ENCODE results near the gene HOXD4.

The HOXD4 gene

DNA sequence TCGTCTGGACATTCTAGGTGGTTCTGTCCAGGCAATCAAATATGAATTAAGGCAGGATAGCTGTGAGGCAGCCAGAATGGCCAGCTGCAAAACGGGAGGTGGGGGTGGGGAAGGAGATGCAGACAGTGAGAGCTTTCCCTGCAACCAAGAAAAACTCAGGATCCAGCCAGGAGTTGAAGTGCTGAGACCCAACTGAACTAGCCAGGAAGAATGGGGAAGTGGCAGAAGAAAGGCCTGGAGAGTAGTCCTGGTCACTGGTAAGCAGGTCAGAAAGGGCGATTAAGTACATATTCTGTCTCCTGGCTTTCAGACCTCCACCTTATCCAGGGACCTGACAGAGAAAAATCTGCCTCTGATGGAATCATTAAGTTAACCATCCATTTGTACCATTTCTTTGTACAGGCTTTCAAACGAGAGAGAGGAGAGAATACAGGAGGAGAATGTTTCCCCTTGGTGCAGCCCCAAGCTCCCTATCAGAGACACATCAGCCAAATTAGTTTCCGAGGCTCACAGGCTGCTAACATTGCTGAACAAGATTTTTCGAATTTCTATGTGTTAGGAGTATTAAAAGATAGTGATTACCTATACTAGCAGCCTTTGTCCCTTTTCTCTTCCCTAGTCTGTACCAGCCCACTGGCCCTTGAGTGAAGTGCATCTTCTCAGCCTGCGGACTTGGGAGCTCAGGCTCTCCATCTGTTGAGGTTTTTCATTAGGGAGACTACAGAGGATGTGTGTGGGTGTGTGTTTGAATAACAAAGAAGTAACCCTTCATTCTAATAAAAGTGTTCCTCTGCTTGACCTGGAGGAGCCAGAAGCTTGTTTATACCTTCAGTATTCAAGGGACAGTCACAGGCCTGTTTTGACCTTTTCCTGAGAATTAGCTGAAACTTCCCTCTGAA is 24.6 kb downstream of the HOXD4 start:
- no peak for ATAC-seq
- no peak for TF ChIP-seq PPARA (CRISPR knock-in tag; IDR thresholded peaks at IDR 0.05; ENCODE audit: borderline replicate concordance)
- no peak for TF ChIP-seq ZNF70 (CRISPR knock-in tag; IDR thresholded peaks at IDR 0.05)
- TF ChIP-seq CSDC2 (CRISPR knock-in tag; IDR thresholded peaks at IDR 0.05) = no peak
- TF ChIP-seq ISL1 (CRISPR knock-in tag; IDR thresholded peaks at IDR 0.05) = no peak
- TF ChIP-seq ARNTL (CRISPR knock-in tag; IDR thresholded peaks at IDR 0.05; ENCODE audit: borderline replicate concordance, low read depth) = no peak

DNA sequence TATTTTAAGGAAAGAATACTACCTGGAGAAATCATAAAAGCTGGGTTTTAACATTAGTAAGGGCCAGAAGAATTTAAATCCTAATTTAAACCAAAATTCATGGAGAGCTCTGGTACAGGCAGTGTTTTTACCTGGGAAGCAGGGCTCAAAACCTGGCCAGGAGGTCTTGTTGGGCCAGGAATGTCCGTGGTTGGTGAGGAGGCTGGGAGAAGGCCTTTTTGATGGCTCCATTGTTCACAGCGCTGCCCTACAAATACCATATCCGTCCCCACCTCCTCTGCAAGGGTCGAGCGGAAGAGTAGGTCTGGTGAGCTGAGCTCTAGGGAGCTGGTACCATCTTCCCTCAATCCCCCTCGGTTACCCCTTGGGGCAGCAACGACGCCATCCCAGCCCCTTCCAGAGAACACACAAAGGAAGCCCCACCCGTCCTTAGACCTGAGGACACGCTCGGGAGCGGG is 26.3 kb downstream of the HOXD4 start:
- TF ChIP-seq ZNF8 (CRISPR knock-in tag; IDR thresholded peaks at IDR 0.05) (no peak), TCF4 (CRISPR knock-in tag; IDR thresholded peaks at IDR 0.05; ENCODE audit: borderline replicate concordance) (no peak), ZFP3 (CRISPR knock-in tag; IDR thresholded peaks at IDR 0.05) (no peak)
- TF ChIP-seq, protein P1, sequence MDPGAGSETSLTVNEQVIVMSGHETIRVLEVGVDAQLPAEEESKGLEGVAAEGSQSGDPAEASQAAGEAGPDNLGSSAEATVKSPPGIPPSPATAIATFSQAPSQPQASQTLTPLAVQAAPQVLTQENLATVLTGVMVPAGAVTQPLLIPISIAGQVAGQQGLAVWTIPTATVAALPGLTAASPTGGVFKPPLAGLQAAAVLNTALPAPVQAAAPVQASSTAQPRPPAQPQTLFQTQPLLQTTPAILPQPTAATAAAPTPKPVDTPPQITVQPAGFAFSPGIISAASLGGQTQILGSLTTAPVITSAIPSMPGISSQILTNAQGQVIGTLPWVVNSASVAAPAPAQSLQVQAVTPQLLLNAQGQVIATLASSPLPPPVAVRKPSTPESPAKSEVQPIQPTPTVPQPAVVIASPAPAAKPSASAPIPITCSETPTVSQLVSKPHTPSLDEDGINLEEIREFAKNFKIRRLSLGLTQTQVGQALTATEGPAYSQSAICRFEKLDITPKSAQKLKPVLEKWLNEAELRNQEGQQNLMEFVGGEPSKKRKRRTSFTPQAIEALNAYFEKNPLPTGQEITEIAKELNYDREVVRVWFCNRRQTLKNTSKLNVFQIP (CRISPR knock-in tag; IDR thresholded peaks at IDR 0.05; ENCODE audit: borderline replicate concordance, low read depth) = no peak
- no peak for ATAC-seq

DNA sequence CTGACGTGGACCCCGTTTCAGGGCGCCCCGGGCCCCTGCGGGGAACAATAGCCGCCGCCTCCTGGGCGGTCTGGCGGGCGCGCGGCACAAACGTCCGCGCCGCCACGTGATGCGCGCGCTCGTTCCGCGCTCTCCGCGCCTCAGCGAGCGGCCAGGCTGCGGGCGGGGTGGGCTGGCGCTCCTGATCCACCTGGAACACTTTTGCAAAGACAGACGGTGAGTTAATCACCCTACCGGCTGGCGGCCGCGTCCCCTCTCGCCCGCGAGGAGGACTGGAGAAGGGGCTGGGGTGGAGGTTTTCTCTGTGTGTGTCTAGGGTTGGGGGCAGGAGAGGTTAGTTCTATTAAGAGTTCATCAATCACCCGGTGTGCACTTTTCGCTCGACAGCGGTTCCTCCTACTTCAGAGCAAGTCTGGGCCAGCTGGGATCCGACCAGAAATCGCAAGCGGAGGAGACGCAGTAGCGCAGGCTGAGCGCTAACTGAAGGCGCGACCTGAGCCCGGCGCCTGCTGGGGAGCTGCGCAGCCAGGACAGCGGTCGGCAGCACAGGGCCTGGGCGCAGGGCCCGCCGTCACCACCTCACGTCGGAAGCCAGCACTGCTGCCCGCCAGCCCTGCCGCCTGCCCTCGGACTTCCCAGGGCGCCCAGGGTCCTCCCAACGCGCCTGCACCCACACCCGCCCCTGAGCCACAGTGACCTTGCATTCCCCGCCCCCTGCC is 26.8 kb downstream of the HOXD4 start:
- no peak for ATAC-seq
- TF ChIP-seq OSR1 (CRISPR knock-in tag; IDR thresholded peaks at IDR 0.05) (no peak), ZFP30 (CRISPR knock-in tag; IDR thresholded peaks at IDR 0.05) (no peak), CSDC2 (CRISPR knock-in tag; IDR thresholded peaks at IDR 0.05) (no peak), RARB (CRISPR knock-in tag; IDR thresholded peaks at IDR 0.05) (no peak), ARNTL (CRISPR knock-in tag; IDR thresholded peaks at IDR 0.05; ENCODE audit: borderline replicate concordance, low read depth) (no peak), ZNF70 (CRISPR knock-in tag; IDR thresholded peaks at IDR 0.05) (no peak), ESRRG (CRISPR knock-in tag; IDR thresholded peaks at IDR 0.05) (no peak), ZC3H10 (CRISPR knock-in tag; IDR thresholded peaks at IDR 0.05) (no peak), TOX (CRISPR knock-in tag; IDR thresholded peaks at IDR 0.05; ENCODE audit: borderline replicate concordance) (no peak), ZNF8 (CRISPR knock-in tag; IDR thresholded peaks at IDR 0.05) (no peak), ISL1 (CRISPR knock-in tag; IDR thresholded peaks at IDR 0.05) (no peak), BACH2 (CRISPR knock-in tag; IDR thresholded peaks at IDR 0.05; ENCODE audit: borderline replicate concordance) (no peak), GLIS3 (CRISPR knock-in tag; IDR thresholded peaks at IDR 0.05) (no peak), ZNF565 (CRISPR knock-in tag; conservative IDR thresholded peaks at IDR 0.05; ENCODE audit: low read depth) (no peak), ZFP3 (CRISPR knock-in tag; IDR thresholded peaks at IDR 0.05) (no peak)
- TF ChIP-seq, protein P1 (CRISPR knock-in tag; IDR thresholded peaks at IDR 0.05; ENCODE audit: borderline replicate concordance, low read depth) = no peak
- TF ChIP-seq, protein P2, sequence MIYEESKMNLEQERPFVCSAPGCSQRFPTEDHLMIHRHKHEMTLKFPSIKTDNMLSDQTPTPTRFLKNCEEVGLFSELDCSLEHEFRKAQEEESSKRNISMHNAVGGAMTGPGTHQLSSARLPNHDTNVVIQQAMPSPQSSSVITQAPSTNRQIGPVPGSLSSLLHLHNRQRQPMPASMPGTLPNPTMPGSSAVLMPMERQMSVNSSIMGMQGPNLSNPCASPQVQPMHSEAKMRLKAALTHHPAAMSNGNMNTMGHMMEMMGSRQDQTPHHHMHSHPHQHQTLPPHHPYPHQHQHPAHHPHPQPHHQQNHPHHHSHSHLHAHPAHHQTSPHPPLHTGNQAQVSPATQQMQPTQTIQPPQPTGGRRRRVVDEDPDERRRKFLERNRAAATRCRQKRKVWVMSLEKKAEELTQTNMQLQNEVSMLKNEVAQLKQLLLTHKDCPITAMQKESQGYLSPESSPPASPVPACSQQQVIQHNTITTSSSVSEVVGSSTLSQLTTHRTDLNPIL (CRISPR knock-in tag; IDR thresholded peaks at IDR 0.05; ENCODE audit: low read depth) = no peak
- TF ChIP-seq, protein P3, sequence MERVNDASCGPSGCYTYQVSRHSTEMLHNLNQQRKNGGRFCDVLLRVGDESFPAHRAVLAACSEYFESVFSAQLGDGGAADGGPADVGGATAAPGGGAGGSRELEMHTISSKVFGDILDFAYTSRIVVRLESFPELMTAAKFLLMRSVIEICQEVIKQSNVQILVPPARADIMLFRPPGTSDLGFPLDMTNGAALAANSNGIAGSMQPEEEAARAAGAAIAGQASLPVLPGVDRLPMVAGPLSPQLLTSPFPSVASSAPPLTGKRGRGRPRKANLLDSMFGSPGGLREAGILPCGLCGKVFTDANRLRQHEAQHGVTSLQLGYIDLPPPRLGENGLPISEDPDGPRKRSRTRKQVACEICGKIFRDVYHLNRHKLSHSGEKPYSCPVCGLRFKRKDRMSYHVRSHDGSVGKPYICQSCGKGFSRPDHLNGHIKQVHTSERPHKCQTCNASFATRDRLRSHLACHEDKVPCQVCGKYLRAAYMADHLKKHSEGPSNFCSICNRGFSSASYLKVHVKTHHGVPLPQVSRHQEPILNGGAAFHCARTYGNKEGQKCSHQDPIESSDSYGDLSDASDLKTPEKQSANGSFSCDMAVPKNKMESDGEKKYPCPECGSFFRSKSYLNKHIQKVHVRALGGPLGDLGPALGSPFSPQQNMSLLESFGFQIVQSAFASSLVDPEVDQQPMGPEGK (CRISPR knock-in tag; IDR thresholded peaks at IDR 0.05; ENCODE audit: borderline replicate concordance) = no peak

Measured in SK-N-SH treated with all-trans-retinoic acid at 6 μM for 48 hours (cell line).